ENCODE measurements around the gene UBR3.

Gene UBR3

DNA sequence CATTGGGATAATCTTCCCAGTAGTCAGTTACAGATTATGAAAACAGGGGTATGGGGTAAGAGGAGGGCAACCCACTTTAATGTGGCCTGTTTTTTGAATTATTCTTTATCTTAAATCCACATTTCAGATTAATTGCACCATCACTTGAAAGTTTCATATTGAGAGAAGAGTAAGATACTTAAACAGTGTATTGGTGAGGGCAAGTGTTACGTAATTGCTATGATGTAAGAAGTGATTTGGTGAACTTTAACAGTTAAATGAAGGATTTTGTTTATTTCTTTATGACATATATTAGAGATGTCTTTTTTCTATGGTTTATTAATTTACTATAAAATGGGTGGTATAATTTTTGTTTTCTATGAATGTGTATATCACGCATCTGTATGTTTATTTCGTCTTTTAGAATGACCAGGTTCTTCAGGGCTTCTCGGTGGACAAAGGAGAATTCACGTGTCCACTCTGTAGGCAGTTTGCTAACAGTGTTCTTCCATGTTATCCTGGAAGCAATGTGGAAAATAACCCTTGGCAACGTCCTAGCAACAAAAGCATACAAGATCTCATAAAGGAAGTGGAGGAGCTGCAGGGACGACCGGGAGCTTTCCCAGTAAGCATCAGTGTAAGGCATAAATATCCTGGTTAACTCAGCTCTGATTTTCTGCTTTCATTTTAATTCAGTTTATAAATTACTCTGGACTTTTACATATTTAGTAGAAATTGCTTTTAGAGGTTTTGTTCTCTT is 179.5 kb downstream of the UBR3 start:
- no peak for DNase-seq (ENCODE audit: low read depth in 2 of 2)

DNA sequence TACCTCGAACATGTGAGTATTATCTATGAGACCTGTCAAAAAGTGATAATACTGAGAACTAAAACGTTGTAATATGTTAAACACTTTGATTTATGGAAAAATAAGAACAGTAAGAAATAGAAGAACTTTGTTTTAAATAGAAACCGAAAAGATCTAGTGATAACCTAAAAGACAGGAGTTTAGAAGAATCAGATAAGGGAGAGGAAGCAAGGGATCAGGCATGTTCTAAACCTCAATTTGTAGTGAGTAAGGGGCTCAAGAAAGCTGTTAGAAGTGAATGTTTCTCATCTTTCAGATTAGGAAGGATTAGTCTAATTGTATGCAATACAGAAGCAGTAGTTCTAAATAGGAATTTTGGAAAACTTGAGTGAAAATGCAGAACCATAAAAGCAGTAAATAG is 182.0 kb downstream of the UBR3 start:
- no peak for DNase-seq (ENCODE audit: low read depth in 2 of 2)

DNA sequence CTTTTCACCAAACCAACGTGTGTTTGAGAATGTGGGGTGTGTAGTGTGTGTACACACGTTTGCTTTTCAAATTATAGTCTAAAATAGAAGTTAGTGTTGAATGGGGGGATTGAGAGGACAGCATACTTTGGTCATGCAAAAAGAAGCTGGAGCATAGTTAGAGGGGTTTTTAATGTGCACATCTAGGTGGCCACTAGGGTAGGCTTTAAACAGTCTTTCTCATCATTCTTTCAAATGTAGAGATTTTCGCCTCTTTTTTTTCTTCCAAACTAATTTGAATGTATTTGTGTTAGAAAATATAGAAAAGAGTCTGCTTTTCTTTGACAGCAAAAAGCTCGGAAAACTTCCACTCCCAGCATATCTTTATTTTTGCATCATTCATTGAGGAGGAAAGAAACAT is 185.5 kb downstream of the UBR3 start:
- DNase-seq (ENCODE audit: low read depth in 2 of 2) = no peak

GRCh38 chr2:170013802-170014551 is 186.7 kb downstream of the UBR3 start:
- no peak for DNase-seq (ENCODE audit: low read depth in 2 of 2)

DNA sequence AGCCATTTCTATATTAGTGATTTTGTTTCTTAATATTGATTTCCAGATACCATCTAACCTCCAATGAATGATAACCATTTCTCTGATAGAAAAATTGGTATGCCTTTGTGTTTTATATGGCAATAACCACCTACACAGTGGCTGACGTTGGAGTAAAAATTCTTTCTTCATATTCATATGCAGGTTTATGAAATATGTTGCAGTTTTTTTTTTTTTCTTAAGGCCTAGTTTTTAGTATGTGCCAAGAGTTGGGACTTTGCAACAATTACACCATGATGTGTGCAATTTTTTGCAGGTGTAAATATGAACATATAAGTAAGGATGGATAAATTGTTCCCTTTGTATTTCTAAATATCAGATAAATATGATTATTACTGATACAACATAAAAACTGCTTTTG is 187.5 kb downstream of the UBR3 start:
- no peak for DNase-seq (ENCODE audit: low read depth in 2 of 2)

DNA sequence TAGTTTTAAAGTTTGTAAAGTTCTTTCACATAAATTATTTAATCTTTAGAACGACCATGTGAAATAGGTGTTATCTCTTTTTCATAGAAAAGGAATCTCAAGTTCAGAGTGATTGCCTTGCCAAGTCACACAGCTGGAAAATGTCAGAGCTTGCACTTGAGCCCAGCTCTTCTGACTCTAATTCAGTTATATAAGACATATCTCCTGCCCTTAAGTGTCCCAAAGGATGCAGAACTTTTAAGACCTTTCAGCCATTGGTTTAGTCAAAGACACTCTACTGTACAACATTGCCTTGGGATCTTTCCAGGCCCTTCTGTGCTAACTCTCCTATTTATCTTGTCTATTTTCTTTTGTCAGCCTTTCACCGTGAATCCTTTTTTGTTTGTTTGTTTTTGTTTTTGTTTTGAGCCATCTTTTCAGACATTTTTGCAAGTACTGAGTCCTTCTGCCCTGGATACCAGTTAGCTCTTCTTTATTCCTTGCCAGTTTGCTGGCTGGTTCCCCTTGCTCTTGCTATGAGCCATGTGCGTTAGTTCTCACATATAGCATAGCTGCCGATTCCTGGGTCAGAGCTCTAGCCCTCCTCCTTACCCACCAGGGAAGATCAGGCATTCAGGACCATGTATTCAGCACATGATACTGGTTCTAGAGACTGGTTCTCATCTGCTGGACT is 190.7 kb downstream of the UBR3 start:
- no peak for DNase-seq (ENCODE audit: low read depth in 2 of 2)

GRCh38 chr2:170019060-170019805 is 192.0 kb downstream of the UBR3 start:
- DNase-seq (ENCODE audit: low read depth in 2 of 2) = no peak

- DNase-seq (ENCODE audit: low read depth in 2 of 2) = no peak
Observed at GRCh38 chr2:170020777-170021176, 193.5 kb downstream of the UBR3 start.

DNA sequence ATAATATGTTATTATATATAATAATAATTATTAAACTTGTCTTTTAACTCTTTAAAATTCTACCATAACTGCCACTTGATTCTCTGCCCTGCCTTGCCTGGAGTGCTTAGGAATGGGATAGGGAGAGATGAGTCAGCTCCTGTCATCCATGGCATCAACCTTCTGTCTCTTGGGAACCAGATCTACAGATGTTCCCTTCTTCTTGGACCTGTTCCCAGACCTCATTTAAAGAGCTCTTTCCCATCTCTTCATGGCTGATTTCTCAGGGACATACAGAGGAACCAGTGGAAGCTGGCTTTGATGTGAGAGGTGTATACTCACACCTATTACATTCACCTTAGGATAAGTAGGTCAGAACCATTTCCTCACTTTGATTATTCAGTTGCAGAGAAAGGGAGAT is 195.4 kb downstream of the UBR3 start:
- DNase-seq (ENCODE audit: low read depth in 2 of 2) = no peak

DNA sequence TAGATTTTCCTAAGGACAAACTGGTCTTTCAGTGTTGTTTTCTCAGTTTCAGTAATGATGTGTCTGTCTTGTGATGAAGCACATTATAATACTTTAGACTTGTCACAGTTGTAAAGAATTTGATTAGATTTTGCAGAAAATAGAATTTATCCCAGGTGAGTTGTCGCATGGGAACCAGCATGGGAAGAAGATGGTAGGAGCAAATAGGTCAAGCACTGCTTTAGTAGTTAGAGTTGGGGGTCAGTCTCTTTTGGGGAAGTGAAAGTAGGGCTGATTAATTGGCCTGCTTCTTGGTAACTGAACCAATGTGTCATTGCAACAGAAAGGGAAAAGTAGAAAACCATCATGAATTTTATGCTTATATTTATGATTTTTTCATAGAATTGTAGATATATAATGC is 197.5 kb downstream of the UBR3 start:
- no peak for DNase-seq (ENCODE audit: low read depth in 2 of 2)

GRCh38 chr2:170025223-170025622 is 198.0 kb downstream of the UBR3 start:
- no peak for DNase-seq (ENCODE audit: low read depth in 2 of 2)

DNA sequence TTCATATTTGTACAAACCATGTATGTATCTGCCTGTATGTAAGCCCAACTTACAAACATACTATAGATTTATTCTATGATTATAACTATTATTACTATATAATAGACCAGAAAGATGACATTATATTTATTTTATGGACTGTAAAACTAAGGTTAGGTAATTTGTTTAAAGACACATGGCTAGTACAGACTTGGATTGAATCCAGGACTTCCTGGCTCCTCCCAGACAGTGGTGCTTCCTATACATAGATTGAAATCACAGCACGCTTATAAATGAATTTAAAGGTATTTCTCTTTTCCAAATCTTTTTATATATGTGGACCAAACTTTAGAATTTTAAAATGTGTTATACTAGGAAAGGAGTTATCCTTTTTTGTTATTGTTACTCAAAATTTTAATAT is 199.1 kb downstream of the UBR3 start:
- DNase-seq (ENCODE audit: low read depth in 2 of 2) = no peak

- DNase-seq (ENCODE audit: low read depth in 2 of 2) = no peak
Observed at GRCh38 chr2:170029551-170029950, 202.3 kb downstream of the UBR3 start.

- DNase-seq (ENCODE audit: low read depth in 2 of 2) = no peak
Observed at GRCh38 chr2:170030040-170030439, 202.8 kb downstream of the UBR3 start.

- no peak for DNase-seq (ENCODE audit: low read depth in 2 of 2)
Observed at GRCh38 chr2:170031288-170031687, 204.0 kb downstream of the UBR3 start.

GRCh38 chr2:170034596-170034995 is 207.3 kb downstream of the UBR3 start:
- no peak for DNase-seq (ENCODE audit: low read depth in 2 of 2)

DNA sequence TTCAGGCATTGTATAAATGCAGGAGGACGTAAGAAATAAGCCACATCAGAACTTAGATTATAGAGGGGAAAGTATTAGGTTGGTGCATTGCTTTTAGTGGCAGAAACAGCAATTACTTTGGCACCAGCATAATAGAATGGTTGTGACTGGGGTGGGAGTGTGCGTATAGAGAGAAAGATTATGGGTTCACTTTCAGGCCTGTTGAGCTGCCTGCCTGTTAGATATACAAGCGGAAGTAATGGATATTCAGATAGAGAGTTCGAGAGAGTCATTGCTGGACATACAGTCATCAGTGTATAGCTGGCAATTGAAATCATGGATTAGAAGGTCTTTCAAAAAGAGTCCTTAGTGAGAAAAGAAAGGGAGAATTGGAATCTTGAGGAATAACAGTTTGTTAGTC is 211.5 kb downstream of the UBR3 start:
- DNase-seq (ENCODE audit: low read depth in 2 of 2) = no peak

DNA sequence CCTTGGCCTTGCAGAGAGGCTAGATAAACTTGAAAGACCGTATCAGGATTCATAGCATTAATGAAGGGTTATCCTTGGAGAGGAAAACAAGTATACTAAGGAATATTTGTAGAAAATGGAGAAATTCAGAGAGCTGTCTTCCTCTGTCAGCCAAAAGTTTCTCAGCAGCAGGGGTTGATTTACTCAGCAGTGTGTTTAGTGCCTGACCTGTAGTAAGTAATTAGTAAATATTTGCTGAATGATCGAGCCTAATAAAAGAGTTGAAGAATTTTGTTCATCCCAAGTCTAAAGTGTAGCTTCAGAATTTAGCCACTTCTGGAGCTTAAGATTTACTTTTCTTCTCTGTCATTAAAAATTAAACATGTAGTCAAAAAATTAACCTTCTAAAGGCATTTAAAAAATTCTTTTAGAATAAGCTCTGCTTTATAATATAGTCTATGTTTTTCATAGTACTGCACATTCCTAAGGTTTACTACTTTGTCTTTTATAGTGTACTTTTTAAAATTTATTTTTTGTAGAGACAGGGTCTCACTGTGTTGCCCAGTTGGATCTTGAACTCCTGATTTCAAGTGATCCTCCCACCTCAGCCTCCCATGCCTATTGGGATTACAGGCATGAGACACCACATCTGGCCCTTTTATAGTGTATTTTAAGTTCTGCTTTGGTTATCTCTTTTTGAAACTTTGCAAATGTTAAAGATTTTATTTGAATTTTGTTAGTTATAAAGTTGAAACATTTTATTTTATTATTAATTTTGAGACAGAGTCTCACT is 212.3 kb downstream of the UBR3 start:
- no peak for DNase-seq (ENCODE audit: low read depth in 2 of 2)

GRCh38 chr2:170044751-170045478 is 217.7 kb downstream of the UBR3 start:
- no peak for DNase-seq (ENCODE audit: low read depth in 2 of 2)

DNA sequence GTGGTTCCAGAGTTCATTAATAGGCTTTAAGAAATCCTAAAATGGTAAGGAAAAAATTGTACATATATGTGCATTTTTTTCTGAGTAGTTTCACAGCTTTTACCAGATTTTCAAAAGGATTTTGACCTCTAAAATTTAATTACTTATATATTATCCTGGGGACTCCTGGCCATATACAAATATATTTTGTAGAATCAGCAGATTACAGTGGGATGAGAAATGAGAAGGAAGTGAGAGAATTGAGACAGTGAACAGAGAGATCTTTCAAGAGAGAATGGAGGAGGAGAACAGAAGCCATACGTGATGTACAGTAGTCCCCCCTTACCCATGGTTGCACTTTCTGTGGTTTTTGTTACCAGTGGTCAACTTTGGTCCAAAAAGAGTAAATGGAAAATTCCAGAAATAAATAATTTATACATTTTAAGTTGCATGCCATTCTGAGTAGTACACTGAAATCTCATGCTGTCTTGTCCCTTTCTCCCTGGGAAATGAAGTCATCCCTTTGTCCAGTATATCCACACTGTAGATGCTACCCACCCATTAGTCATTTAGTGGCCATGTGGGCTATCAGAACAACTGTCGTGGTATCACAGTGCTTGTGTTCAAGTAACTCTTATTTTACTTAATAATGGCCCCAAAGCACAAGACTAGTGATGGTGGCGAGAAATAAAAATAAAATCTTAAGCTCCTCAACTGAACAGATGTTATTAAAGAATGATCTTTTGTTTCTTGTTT is 220.2 kb downstream of the UBR3 start:
- DNase-seq (ENCODE audit: low read depth in 2 of 2) = no peak

All from stimulated activated CD8-positive, alpha-beta memory T cell treated with anti-CD3 and anti-CD28 coated beads, Interleukin-2, amount 100 ng/mL, for 1 hour (primary cell).